Epithelial cell of proximal tubule (primary cell): ENCODE measurements around the gene SYCE3. TPM values are rescaled to one million over a fixed set of nuclear protein-coding genes. Genes with fewer than 3 reads are reported as not detected.
"Not testable (repeated sequence)": the region's sequence is repeated elsewhere in the genome, so short reads cannot be mapped to it uniquely, and the experiment has no call there.

ENCODE experiments used
- DNase-seq: peaks from one replicate; pipeline ENCODE4 v3.0.0-alpha.2; 2011; ENCODE audit warnings: low read depth
- H3K4me3 ChIP-seq: 2 replicates; pipeline ENCODE4 v1.5.1; 2011; ENCODE audit warnings: low read depth, mild to moderate bottlenecking, low read length
- total RNA-seq: library from RNA; depleted of rRNA; stranded (reverse); fragments of >200 nt; gene quantifications from 2 replicates; pipeline ENCODE4 v1.2.3, GENCODE V29; 2015
- TF ChIP-seq, protein P1 (sequence below): conservative IDR thresholded peaks from 2 replicates; pipeline ENCODE4 v1.5.1; 2012; ENCODE audit warnings: low read depth, mild to moderate bottlenecking, low read length

The SYCE3 gene
- total RNA-seq, 1 donor from 2014 or later = 1.0 TPM

DNA sequence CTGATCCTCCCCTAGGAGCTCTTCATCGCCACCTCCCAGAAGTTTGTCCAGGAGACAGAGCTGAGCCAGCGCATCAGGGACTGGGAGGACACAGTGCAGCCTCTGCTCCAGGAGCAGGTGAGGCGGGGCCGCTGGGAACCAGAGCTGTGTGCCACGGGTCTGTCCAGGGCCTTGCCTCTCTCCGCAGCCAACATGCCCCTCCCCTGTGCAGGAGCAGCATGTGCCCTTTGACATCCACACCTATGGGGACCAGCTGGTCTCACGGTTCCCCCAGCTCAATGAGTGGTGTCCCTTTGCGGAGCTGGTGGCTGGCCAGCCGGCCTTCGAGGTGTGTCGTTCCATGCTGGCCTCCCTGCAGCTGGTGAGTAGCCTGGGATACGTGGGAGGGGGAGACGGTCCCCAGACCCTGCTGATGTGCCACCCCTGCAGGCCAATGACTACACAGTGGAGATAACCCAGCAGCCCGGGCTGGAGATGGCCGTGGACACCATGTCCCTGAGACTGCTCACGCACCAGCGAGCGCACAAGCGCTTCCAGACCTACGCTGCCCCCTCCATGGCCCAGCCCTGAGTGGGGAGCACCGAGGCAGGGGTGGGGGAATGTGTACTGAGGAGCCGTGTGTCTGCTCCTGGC, 39.8 kb downstream of the SYCE3 start:
- TF ChIP-seq, protein P1, sequence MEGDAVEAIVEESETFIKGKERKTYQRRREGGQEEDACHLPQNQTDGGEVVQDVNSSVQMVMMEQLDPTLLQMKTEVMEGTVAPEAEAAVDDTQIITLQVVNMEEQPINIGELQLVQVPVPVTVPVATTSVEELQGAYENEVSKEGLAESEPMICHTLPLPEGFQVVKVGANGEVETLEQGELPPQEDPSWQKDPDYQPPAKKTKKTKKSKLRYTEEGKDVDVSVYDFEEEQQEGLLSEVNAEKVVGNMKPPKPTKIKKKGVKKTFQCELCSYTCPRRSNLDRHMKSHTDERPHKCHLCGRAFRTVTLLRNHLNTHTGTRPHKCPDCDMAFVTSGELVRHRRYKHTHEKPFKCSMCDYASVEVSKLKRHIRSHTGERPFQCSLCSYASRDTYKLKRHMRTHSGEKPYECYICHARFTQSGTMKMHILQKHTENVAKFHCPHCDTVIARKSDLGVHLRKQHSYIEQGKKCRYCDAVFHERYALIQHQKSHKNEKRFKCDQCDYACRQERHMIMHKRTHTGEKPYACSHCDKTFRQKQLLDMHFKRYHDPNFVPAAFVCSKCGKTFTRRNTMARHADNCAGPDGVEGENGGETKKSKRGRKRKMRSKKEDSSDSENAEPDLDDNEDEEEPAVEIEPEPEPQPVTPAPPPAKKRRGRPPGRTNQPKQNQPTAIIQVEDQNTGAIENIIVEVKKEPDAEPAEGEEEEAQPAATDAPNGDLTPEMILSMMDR = no peak
- no peak for DNase-seq
- no peak overlapping the region for H3K4me3 ChIP-seq

DNA sequence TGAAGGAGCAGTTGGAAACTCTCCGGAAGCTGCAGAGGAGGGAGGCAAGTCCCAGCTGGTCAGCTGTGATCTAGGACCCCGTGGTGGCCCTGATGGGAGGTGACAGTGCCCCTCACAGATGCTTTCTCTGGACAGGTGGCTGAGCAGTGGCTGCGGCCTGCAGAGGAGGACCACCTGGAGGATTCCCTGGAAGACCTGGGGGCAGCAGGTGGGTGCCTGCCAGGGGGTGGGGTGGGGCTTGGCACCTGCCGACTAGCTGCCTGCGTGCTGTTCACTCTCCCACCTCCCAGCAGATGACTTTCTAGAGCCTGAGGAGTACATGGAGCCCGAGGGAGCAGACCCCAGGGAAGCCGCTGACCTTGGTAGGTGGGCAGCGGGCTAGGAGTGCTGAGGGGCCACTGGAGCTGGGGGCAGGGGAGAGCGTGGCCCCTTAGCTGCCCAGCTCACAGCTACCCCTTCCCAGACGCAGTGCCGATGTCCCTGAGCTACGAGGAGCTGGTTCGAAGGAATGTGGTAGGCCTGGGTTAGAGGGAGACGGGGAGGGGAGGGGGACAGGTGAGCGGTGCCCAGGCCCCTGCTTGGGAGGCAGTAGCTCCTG, 40.4 kb downstream of the SYCE3 start:
- TF ChIP-seq, protein P1 = no peak
- no peak overlapping the region for H3K4me3 ChIP-seq
- no peak for DNase-seq

DNA sequence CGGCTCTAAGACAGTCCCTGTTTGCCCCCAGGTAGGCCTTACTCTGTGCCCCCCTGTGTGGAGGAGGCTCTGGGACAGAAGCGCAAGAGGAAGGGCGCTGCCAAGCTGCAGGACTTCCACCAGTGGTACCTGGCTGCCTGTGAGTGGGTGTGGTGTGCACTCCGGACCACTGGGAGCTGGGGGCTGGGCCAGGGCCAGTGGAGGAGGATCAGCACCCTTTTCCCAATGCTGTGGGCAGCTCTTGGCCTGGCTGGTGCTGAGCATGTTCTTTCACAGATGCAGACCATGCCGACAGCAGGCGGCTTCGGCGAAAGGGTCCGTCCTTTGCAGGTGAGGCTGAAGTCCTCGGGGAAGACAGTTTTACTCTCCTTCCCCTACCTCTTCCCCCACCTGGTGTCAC, 41.0 kb downstream of the SYCE3 start:
- TF ChIP-seq, protein P1 = no peak
- H3K4me3 ChIP-seq = no peak overlapping the region
- no peak for DNase-seq

DNA sequence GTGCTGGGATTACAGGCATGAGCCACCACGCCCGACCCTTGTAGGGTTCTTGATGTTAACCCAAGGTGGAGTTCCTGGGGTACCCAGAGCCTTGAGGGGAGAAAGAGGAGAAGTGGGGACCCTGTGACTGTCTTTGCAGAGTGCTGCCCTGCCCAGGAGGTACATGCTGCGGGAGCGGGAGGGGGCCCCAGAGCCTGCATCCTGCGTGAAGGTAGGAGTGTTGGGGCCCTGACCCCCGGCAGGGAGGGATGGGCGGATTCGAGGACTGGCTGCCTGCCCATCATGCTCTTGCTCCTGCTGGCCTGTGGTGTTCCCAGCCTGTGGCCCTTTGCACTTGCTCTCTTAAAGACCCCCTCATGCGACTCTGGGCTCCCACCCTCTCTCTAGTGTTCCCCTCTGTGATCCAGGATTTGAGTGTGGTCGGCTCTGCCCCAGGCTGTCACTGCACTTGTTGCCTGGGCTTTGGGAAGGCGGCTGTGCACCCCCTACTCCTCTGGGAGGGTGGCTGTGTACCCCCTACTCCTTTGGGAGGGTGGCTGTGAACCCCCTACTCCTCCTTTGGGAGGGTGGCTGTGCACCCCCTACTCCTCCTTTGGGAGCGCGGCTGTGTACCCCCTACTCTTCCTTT, 41.8 kb downstream of the SYCE3 start:
- no peak overlapping the region for H3K4me3 ChIP-seq
- TF ChIP-seq, protein P1 = no peak
- no peak for DNase-seq

DNA sequence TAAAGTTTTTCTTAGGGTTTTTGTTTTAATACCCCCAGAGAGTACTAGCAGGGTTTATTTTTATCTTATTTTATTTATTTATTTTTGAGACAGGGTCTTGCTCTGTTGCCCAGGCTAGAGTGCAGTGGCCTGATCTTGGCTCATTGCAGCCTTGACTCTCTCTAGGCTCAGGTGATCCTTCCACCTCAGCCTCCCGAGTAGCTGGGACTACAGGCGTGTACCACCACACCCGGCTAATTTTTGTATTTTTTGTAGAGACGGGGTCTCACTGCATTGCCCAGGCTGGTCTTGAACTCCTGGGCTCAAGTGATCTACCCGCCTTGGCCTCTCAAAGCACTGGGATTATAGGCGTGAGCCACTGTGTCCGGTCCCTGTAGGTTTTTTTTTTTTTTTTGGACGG, 42.5 kb downstream of the SYCE3 start:
- not testable (repeated sequence) for DNase-seq, H3K4me3 ChIP-seq

DNA sequence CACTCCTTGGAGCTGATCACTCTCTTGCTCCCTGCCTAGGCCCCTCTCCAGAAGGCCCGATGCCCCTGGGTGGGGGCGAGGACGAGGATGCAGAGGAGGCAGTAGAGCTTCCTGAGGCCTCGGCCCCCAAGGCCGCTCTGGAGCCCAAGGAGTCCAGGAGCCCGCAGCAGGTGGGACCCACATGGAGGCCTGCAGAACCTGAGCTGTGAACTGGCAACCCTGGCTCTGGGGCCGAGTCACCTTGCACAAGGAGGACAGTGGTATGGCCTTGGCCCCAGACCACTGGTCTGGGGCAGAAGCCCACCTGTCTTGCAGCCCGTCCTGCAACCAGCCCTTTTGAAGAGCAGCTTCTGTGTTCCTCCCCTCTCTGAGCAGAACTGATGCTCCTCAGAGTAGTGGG, 43.6 kb downstream of the SYCE3 start:
- H3K4me3 ChIP-seq = no peak overlapping the region
- TF ChIP-seq, protein P1 = no peak
- no peak for DNase-seq

DNA sequence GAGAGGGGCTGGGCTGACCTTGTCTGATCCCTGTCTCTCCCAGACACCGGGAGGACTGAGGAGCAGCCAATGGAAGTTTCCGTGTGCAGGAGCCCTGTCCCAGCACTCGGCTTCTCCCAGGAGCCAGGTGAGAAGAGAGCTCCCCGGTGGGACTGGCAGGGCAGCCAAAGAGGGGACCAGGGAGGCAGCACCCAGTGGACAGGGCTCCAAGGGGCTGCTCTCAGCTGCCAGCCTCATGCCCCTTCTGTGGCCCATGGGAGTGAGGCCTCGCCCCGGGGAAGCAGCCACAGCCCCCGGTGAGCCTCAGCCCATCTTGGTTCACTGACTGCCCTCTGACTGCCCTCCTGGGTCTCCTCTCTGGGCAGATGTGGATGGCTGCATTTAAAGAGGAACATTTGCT, 44.1 kb downstream of the SYCE3 start:
- no peak overlapping the region for H3K4me3 ChIP-seq
- no peak for DNase-seq
- TF ChIP-seq, protein P1 = no peak
